HepG2 (cell line): Measurements from ENCODE around the gene MAPK6. TPM values are rescaled to one million over a fixed set of nuclear protein-coding genes. Genes with fewer than 3 reads are reported as not detected.
A peak's percentile ranks its signal among the peaks of the same experiment; 100 is the strongest.

Source experiments
- ATRX ChIP-seq: sonication (generic); formaldehyde crosslinking; IDR thresholded peaks from 2 replicates; pipeline ENCODE4 v1.4.0; 2020; ENCODE audit warnings: missing genetic modification reagents, borderline replicate concordance
- CREB1 ChIP-seq, 2 experiments: fragments of 450-650 bp in 1 of 2; IDR thresholded peaks; 2 replicates each; pipeline ENCODE4 v1.6.1; 2016 to 2017; ENCODE audit warnings: control low read depth in 1 of 2, mild to moderate bottlenecking in 1 of 2, missing compliant biosample characterization in 1 of 2, missing genetic modification characterization in 1 of 2
- EED ChIP-seq: sonication (generic); formaldehyde crosslinking; IDR thresholded peaks from 2 replicates; pipeline ENCODE4 v1.5.0; 2020; ENCODE audit warnings: mild to moderate bottlenecking, missing genetic modification reagents
- HES4 ChIP-seq: sonication (generic); formaldehyde crosslinking; IDR thresholded peaks from 2 replicates; pipeline ENCODE4 v1.9.0; 2021; ENCODE audit warnings: mild to moderate bottlenecking, missing genetic modification reagents, borderline replicate concordance
- HIC2 ChIP-seq: sonication (generic); formaldehyde crosslinking; IDR thresholded peaks from 2 replicates; pipeline ENCODE4 v1.9.0; 2022; ENCODE audit warnings: low read depth, missing genetic modification reagents
- NCOA5 ChIP-seq: sonication (generic); formaldehyde crosslinking; IDR thresholded peaks from 2 replicates; pipeline ENCODE4 v1.4.0; 2020; ENCODE audit warnings: missing genetic modification reagents
- SALL1 ChIP-seq: sonication (generic); formaldehyde crosslinking; IDR thresholded peaks from 2 replicates; pipeline ENCODE4 v1.8.0; 2022; ENCODE audit warnings: mild to moderate bottlenecking, missing genetic modification reagents
- SKIL ChIP-seq: sonication (generic); formaldehyde crosslinking; IDR thresholded peaks from 2 replicates; pipeline ENCODE4 v1.8.0; 2022; ENCODE audit warnings: missing genetic modification reagents, mild to moderate bottlenecking, moderate library complexity, borderline replicate concordance
- SOX13 ChIP-seq, 3 experiments: fragments of 450-650 bp in 1 of 3; sonication (generic) in 1 of 3; formaldehyde crosslinking in 1 of 3; IDR thresholded peaks in 2 of 3; conservative IDR thresholded peaks in 1 of 3; 2 replicates each; pipeline versions ENCODE4 v1.5.0 to v1.6.1; 2016 to 2020; ENCODE audit warnings: antibody characterized with exemption in 1 of 3, mild to moderate bottlenecking in 1 of 3, missing compliant biosample characterization in 1 of 3, missing genetic modification reagents in 1 of 3, moderate library complexity in 1 of 3
- SP1 ChIP-seq, 2 experiments: fragments of 450-650 bp in 1 of 2; sonication (generic) in 1 of 2; formaldehyde crosslinking in 1 of 2; IDR thresholded peaks; 2 replicates each; pipeline versions ENCODE4 v1.4.0 to v1.6.1; 2016 to 2020; ENCODE audit warnings: missing genetic modification reagents in 1 of 2
- SP140L ChIP-seq: sonication (generic); formaldehyde crosslinking; IDR thresholded peaks from 2 replicates; pipeline ENCODE4 v1.4.0; 2020; ENCODE audit warnings: missing genetic modification reagents, borderline replicate concordance
- SRSF9 ChIP-seq: fragments of 200-400 bp; formaldehyde crosslinking; IDR thresholded peaks from 2 replicates; pipeline ENCODE4 v1.6.1; 2018; ENCODE audit warnings: borderline replicate concordance, mild to moderate bottlenecking, low read depth, low read length; ENCODE audit not compliant: insufficient read depth, poor library complexity, severe bottlenecking
- TAF1 ChIP-seq: sonication (generic); formaldehyde crosslinking; IDR thresholded peaks from 2 replicates; pipeline ENCODE4 v1.4.0; 2020; ENCODE audit warnings: missing genetic modification reagents
- ZGPAT ChIP-seq: IDR thresholded peaks from 2 replicates; pipeline ENCODE4 v1.6.1; 2016; ENCODE audit warnings: mild to moderate bottlenecking
- ZNF224 ChIP-seq: sonication (generic); formaldehyde crosslinking; IDR thresholded peaks from 2 replicates; pipeline ENCODE4 v1.5.0; 2020; ENCODE audit warnings: mild to moderate bottlenecking, missing genetic modification reagents
- ZNF276 ChIP-seq: sonication (generic); formaldehyde crosslinking; IDR thresholded peaks from 2 replicates; pipeline ENCODE4 v1.4.0; 2020; ENCODE audit warnings: mild to moderate bottlenecking, low read depth, missing genetic modification reagents
- ZNF543 ChIP-seq: sonication (generic); formaldehyde crosslinking; IDR thresholded peaks from 2 replicates; pipeline ENCODE4 v1.4.0; 2020; ENCODE audit warnings: mild to moderate bottlenecking, missing genetic modification reagents
- ZNF556 ChIP-seq: sonication (generic); formaldehyde crosslinking; IDR thresholded peaks from 2 replicates; pipeline ENCODE4 v1.4.0; 2020; ENCODE audit warnings: mild to moderate bottlenecking, missing genetic modification reagents, borderline replicate concordance
- ZSCAN29 ChIP-seq: sonication (generic); formaldehyde crosslinking; conservative IDR thresholded peaks from 2 replicates; pipeline ENCODE4 v1.4.0; 2020; ENCODE audit warnings: mild to moderate bottlenecking, missing genetic modification reagents
- polyA plus RNA-seq, 8 experiments: library from polyadenylated mRNA; depleted of rRNA in 3 of 8; stranded (reverse) in 7 of 8; unstranded in 1 of 8; fragments of >200 nt; fragmentation: Illumina TruSeq in 4 of 8; extraction: Trizol in 4 of 8; gene quantifications; 2 replicates each; pipeline versions ENCODE4 v1.2.1 to v1.2.3, GENCODE V29; 2011 to 2016; ENCODE audit warnings: low read depth in 4 of 8, missing spikeins in 1 of 8, mixed read lengths in 1 of 8; ENCODE audit not compliant: insufficient read depth in 1 of 8
- total RNA-seq, 5 experiments: library from RNA; depleted of rRNA; stranded (reverse); fragments of >200 nt; fragmentation: Illumina TruSeq; extraction: Trizol; gene quantifications; 2 replicates each; pipeline ENCODE4 v1.2.3, GENCODE V29; 2016; ENCODE audit warnings: low read depth in 1 of 5
- TF ChIP-seq, protein P1 (sequence below): IDR thresholded peaks from 2 replicates; pipeline ENCODE4 v1.6.1; 2016; ENCODE audit warnings: low read depth, borderline replicate concordance

The MAPK6 gene
- total and polyA plus RNA-seq, 2 of the 13 experiments (the other 11 are each of a cell fraction or from before 2014, with no cell fraction given), result 89.5 to 99.7 TPM

DNA sequence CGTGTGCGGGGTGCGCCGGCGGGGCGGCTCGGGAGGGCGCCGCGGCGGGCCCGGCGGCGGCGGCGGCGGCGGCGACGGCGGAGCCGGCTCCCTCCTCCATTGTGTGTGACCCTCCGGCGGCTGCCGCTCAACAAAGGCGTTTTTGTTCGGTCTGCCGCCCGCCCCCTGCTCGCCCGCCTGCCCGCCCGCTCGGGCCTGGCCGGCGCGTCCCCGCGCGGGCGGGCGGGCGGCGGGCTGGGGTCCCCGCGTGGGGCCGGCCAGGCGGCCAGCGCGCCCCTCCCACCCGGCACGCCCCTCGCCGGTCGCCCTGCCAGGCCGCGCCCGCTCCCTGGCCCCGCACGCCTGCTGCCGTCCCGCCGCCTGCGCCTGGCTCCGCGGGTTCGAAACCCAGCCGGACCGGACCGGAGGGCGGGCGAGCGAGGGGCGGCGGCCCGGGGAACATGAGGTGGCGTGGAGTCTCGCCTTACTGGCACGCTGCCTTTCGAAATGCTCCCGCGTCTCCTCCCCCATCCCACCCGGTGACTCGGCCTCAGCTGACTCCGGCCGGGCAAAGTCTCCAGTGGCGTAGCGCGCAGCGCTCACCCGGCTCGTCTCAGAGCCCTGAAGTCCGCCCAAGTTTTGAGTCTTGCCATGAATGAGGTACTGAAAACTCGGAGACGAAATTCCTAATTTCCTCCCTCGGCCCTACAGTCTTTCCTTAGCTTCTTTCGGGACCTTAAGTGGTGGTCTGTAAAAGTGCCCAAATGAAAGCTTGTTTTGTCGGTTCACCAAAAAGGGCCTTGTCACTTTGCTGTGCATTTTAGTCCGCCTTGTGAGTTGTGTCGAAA lies 588 bp downstream of the MAPK6 start (continued):
- TF ChIP-seq ZNF224 (CRISPR knock-in tag) (no peak), ZSCAN29 (CRISPR knock-in tag) (no peak), ZNF556 (CRISPR knock-in tag) (no peak), HIC2 (CRISPR knock-in tag) (no peak), ATRX (CRISPR knock-in tag) (no peak), HES4 (CRISPR knock-in tag) (peak; percentile 76), SP140L (CRISPR knock-in tag) (no peak), ZNF276 (CRISPR knock-in tag) (no peak), CREB1 (IDR thresholded peaks at IDR 0.05) (no peak; the same call in 1 of the 2 replicates), CREB1 (CRISPR knock-in tag; IDR thresholded peaks at IDR 0.05) (no peak), ZGPAT (CRISPR knock-in tag) (no peak), SRSF9 (no peak), TAF1 (peak; percentile 69), SOX13 (IDR thresholded peaks at IDR 0.05) (no peak), SOX13 (CRISPR knock-in tag; conservative IDR thresholded peaks at IDR 0.05 in 1 of 2, IDR thresholded peaks at IDR 0.05 in 1 of 2) (peak in 1 of 2 experiments; percentile 30; a peak in 2 of 4 replicates), SKIL (CRISPR knock-in tag) (peak; percentile 52; the same call in 1 of the 2 replicates), ZNF543 (CRISPR knock-in tag) (no peak; the same call in 1 of the 2 replicates), EED (CRISPR knock-in tag) (no peak), NCOA5 (CRISPR knock-in tag) (no peak), SP1 (IDR thresholded peaks at IDR 0.05) (no peak), SP1 (CRISPR knock-in tag; IDR thresholded peaks at IDR 0.05) (no peak), SALL1 (CRISPR knock-in tag) (peak; percentile 73; the same call in 1 of the 2 replicates)
- TF ChIP-seq, protein P1, sequence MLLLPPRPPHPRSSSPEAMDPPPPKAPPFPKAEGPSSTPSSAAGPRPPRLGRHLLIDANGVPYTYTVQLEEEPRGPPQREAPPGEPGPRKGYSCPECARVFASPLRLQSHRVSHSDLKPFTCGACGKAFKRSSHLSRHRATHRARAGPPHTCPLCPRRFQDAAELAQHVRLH (CRISPR knock-in tag), result peak; percentile 38; the same call in 1 of the 2 replicates
